Glutamatergic neuron (in vitro differentiated cells): ENCODE measurements around the gene ZNF121. TPM values are rescaled to one million over a fixed set of nuclear protein-coding genes. Genes with fewer than 3 reads are reported as not detected.
"Not testable (repeated sequence)": the region's sequence is repeated elsewhere in the genome, so short reads cannot be mapped to it uniquely, and the experiment has no call there.

Experiments used
- DNase-seq: peaks from one replicate; pipeline ENCODE4 v3.0.0; 2022
- H3K27ac Mint-ChIP-seq: one replicate; pipeline ENCODE4 v1.8.0; 2020; ENCODE audit warnings: mild to moderate bottlenecking, mixed read lengths, inconsistent platforms; ENCODE audit not compliant: unreplicated experiment
- H3K27me3 Mint-ChIP-seq: one replicate; pipeline ENCODE4 v1.8.0; 2020; ENCODE audit warnings: mild to moderate bottlenecking, moderate library complexity, mixed read lengths, inconsistent platforms; ENCODE audit not compliant: unreplicated experiment
- H3K36me3 Mint-ChIP-seq: one replicate; pipeline ENCODE4 v1.8.0; 2020; ENCODE audit warnings: mild to moderate bottlenecking, mixed read lengths, inconsistent platforms; ENCODE audit not compliant: unreplicated experiment
- H3K4me1 Mint-ChIP-seq: one replicate; pipeline ENCODE4 v1.8.0; 2020; ENCODE audit warnings: mild to moderate bottlenecking, low read depth, mixed read lengths, inconsistent platforms; ENCODE audit not compliant: unreplicated experiment
- H3K4me3 Mint-ChIP-seq: one replicate; pipeline ENCODE4 v1.8.0; 2020; ENCODE audit warnings: mild to moderate bottlenecking, mixed read lengths, inconsistent platforms; ENCODE audit not compliant: unreplicated experiment
- H3K9me3 Mint-ChIP-seq: one replicate; pipeline ENCODE4 v1.8.0; 2020; ENCODE audit warnings: mild to moderate bottlenecking, moderate library complexity, mixed read lengths, inconsistent platforms; ENCODE audit not compliant: unreplicated experiment
- CTCF ChIP-seq: fragments of 200-600 bp; sonication (generic); IDR thresholded peaks from one replicate; pipeline ENCODE4 v1.5.0; 2021; ENCODE audit not compliant: partially characterized antibody, unreplicated experiment
- total RNA-seq: library from RNA; stranded (reverse); fragmentation: NEBNext Ultra II Directional; extraction: Animal tissue kit (Norgen Biotek cat#: 25700); gene quantifications from one replicate; pipeline ENCODE4 v1.2.1, GENCODE V29; 2021; ENCODE audit not compliant: unreplicated experiment

Gene ZNF121
- total RNA-seq, 1 donor from 2014 or later, result 50.0 TPM

- peak; percentile 67 for TF ChIP-seq CTCF
- H3K27ac Mint-ChIP-seq, result no peak overlapping the region
- H3K4me3 Mint-ChIP-seq, result no peak overlapping the region
Observed at GRCh38 chr19:9586764-9587163, 2.5 kb upstream of the ZNF121 start.

GRCh38 chr19:9582081-9582725 lies 2.1 kb downstream of the ZNF121 start:
- not testable (repeated sequence) for H3K27me3 Mint-ChIP-seq, H3K4me1 Mint-ChIP-seq, H3K9me3 Mint-ChIP-seq, DNase-seq
- Mint-ChIP-seq H3K27ac (peak overlapping the region; percentile 52), H3K4me3 (peak overlapping the region; percentile 78), H3K36me3 (peaks cover 21% of the 10 kb centered on the region)

More at GRCh38 chr19:9586764-9587163, 2.5 kb upstream of the ZNF121 start:
- DNase-seq, result peak; percentile 74
- Mint-ChIP-seq H3K36me3 (no peaks in the 10 kb centered on the region), H3K9me3 (peaks cover 7% of the 10 kb centered on the region), H3K4me1 (peaks cover 5% of the 10 kb centered on the region), H3K27me3 (no peaks in the 10 kb centered on the region)

GRCh38 chr19:9580728-9581127 lies 3.6 kb downstream of the ZNF121 start:
- H3K9me3 Mint-ChIP-seq, result peaks cover 12% of the 10 kb centered on the region

GRCh38 chr19:9570255-9570654 lies 14.0 kb downstream of the ZNF121 start:
- H3K27me3 Mint-ChIP-seq, result no peaks in the 10 kb centered on the region
- no peak for TF ChIP-seq CTCF
- peaks cover 33% of the 10 kb centered on the region for H3K9me3 Mint-ChIP-seq
- H3K36me3 Mint-ChIP-seq, result peaks cover 59% of the 10 kb centered on the region
- H3K4me3 Mint-ChIP-seq, result no peak overlapping the region
- no peak for DNase-seq
- H3K4me1 Mint-ChIP-seq, result peaks cover 2% of the 10 kb centered on the region
- H3K27ac Mint-ChIP-seq, result no peak overlapping the region

More at GRCh38 chr19:9580728-9581127, 3.6 kb downstream of the ZNF121 start:
- no peak overlapping the region for H3K4me3 Mint-ChIP-seq
- H3K27me3 Mint-ChIP-seq, result no peaks in the 10 kb centered on the region
- TF ChIP-seq CTCF, result no peak
- H3K4me1 Mint-ChIP-seq, result peaks cover 9% of the 10 kb centered on the region
- no peak for DNase-seq
- H3K27ac Mint-ChIP-seq, result no peak overlapping the region
- peaks cover 34% of the 10 kb centered on the region for H3K36me3 Mint-ChIP-seq

GRCh38 chr19:9566729-9567128 lies 17.6 kb downstream of the ZNF121 start:
- H3K4me1 Mint-ChIP-seq, result no peaks in the 10 kb centered on the region
- no peak overlapping the region for H3K27ac Mint-ChIP-seq
- TF ChIP-seq CTCF, result no peak
- H3K9me3 Mint-ChIP-seq, result peaks cover 25% of the 10 kb centered on the region
- no peak for DNase-seq
- peaks cover 2% of the 10 kb centered on the region for H3K27me3 Mint-ChIP-seq
- no peak overlapping the region for H3K4me3 Mint-ChIP-seq
- H3K36me3 Mint-ChIP-seq, result peaks cover 69% of the 10 kb centered on the region
